ENCODE data around the gene ERP44.

The ERP44 gene

DNA sequence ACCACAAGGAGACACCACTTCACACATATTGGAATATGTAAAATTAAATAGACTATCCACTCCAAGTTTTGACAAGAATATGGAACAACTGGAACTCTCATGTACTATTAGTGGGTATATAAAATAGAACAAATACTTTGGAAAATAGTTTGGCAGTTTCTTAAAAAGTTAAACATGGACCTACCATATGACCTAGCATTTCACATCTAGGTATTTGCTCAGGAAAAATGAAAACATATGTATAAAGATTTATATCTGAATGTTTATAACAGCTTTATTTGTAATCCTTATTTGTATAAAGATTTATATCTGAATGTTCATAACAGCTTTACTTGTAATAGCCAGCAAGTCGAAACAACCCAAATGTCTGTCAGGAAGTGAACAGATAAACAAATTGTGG lies 49.2 kb downstream of the ERP44 start:
- TF ChIP-seq, protein P1, sequence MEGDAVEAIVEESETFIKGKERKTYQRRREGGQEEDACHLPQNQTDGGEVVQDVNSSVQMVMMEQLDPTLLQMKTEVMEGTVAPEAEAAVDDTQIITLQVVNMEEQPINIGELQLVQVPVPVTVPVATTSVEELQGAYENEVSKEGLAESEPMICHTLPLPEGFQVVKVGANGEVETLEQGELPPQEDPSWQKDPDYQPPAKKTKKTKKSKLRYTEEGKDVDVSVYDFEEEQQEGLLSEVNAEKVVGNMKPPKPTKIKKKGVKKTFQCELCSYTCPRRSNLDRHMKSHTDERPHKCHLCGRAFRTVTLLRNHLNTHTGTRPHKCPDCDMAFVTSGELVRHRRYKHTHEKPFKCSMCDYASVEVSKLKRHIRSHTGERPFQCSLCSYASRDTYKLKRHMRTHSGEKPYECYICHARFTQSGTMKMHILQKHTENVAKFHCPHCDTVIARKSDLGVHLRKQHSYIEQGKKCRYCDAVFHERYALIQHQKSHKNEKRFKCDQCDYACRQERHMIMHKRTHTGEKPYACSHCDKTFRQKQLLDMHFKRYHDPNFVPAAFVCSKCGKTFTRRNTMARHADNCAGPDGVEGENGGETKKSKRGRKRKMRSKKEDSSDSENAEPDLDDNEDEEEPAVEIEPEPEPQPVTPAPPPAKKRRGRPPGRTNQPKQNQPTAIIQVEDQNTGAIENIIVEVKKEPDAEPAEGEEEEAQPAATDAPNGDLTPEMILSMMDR (conservative IDR thresholded peaks at IDR 0.05; ENCODE audit: low read depth, low read length) = no peak
- no peak overlapping the region for H3K4me3 ChIP-seq (ENCODE audit: low read length)
- DNase-seq (ENCODE audit: low read depth) = no peak

DNA sequence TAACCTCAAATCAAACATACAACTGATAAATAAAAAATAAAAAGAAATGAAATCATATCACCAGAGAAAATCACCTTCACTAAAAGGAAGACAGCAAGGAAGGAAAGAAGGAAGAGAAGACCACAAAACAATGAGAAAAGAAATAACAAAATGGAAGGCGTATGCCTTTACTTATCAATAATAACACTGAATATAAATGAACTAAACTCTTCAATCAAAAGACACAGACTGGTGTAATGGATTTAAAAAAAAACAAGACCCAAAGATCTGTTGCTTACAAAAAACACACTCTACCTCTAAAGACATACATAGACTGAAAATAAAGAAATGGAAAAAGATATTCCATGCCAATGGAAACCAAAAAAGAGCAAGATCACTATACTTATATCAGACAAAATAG lies 60.3 kb downstream of the ERP44 start:
- DNase-seq (ENCODE audit: low read depth) = no peak
- no peak overlapping the region for H3K4me3 ChIP-seq (ENCODE audit: low read length)

DNA sequence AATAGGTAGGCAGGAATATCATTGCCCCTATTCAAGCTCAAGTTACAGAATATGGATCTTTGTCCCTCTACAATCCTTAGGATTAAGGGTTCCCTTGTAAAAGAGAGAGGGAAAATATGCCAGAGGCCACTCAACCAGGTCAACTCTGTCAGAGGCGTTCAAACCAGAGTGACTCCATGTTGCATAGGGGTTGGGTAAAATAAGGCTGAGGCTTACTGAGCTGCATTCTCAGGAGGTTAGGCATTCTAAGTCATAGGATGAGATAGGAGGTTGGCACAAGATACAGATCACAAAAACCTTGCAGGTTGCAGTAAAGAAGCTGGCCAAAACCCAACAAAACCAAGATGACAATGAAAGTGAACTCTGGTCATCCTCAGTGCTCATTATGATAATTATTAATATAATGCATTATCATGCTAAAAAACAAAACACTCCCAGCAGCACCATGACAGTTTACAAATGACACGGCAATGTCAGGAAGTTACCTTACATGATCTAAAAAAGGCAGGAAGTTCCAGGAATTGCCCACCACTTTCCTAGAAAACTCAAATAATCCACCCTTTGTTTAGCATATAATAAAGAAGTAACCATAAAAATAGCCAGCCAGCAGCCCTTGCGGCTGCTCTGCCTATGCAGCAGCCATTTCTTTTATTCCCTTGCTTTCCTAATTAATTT lies 64.8 kb downstream of the ERP44 start:
- TF ChIP-seq, protein P1 (conservative IDR thresholded peaks at IDR 0.05; ENCODE audit: low read depth, low read length) = no peak
- no peak overlapping the region for H3K4me3 ChIP-seq (ENCODE audit: low read length)
- no peak for DNase-seq (ENCODE audit: low read depth)

More for the DNA sequence above, 60.3 kb downstream of the ERP44 start:
- TF ChIP-seq, protein P1 (conservative IDR thresholded peaks at IDR 0.05; ENCODE audit: low read depth, low read length) = no peak

DNA sequence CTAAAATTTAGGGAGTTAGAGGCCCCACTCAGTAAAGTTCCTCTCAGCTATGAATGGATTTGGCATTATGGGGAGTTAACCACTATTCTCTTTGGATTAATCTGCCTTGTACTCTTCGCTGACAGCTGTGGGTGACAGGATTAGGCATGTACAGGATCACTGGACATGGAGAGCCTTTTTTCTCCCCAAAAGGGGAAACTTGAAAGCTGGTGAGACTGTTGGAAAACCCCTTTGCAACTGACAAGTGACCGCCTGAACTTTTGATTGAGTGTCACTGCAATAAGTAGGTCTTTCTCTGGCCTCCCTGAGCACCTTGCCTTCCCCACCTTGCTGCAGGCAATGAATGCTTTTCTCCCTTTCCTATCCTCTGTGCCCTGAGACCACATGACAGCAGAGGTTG lies 68.3 kb downstream of the ERP44 start:
- TF ChIP-seq, protein P1 (conservative IDR thresholded peaks at IDR 0.05; ENCODE audit: low read depth, low read length) = no peak
- no peak overlapping the region for H3K4me3 ChIP-seq (ENCODE audit: low read length)
- no peak for DNase-seq (ENCODE audit: low read depth)

DNA sequence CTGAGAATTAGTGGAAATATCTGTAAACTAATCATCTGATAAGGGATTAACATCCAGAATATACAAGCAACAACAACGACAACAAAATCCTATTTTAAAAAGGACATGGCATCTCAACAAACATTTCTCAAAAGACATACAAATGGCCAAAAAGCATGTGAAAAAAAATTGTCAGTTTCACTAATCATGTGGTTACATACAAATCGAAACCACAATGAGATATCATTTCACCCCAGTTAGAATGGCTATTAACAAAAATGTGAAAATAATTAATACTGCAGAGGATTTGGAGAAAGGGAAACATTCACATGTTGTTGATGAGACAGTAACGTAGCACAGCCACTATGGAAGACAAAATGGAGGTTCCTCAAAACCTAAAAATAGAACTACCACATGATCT lies 69.5 kb downstream of the ERP44 start:
- TF ChIP-seq, protein P1 (conservative IDR thresholded peaks at IDR 0.05; ENCODE audit: low read depth, low read length) = no peak
- no peak overlapping the region for H3K4me3 ChIP-seq (ENCODE audit: low read length)
- DNase-seq (ENCODE audit: low read depth) = no peak

DNA sequence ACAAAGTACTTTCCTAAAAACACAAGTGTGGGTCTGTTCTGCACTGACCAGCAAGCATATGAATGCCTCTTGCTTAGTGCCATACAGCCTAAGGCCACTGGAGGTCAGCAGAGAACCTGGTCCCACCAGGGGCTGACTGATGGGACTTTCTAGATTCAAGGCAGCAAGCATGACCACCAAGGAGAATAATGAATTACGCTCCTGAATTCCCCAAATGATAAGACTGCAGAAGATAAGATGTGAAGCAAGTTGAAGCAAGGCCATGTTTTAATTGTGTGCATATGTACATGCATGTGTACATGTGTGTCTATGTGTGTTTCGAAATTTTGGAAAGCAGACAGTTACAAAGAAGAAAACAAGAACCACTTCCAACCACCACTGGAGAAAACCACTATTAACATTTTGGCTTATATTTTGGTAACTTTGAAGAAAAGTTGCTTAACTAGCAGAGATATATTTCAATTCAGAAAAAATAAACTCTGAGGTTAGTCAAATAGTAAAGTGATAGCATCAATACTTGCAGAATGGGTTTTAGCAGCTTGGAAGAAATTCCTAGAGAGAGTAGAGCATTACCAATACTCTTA lies 70.5 kb downstream of the ERP44 start:
- TF ChIP-seq, protein P1 (conservative IDR thresholded peaks at IDR 0.05; ENCODE audit: low read depth, low read length) = peak; percentile 99
- H3K4me3 ChIP-seq (ENCODE audit: low read length) = no peak overlapping the region
- DNase-seq (ENCODE audit: low read depth) = peak; percentile 26

DNA sequence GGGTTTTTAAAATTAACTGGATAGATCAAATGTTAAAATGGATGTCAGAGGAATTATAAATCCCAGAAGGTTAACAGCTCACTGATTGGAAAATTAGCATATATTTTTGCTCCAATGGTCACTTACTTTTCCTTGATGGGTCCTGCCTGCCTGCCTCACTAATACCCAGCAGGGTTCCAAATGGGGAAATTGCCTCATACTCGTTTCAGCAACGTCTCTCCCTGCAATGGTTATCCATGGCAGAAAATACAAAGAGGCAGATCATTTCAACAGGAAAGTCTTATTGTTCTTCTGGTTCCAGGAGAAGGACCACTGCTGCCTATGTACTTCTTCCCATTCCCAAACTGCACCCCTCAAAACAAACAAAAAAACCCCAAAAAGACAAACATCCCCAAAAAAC lies 71.3 kb downstream of the ERP44 start:
- H3K4me3 ChIP-seq (ENCODE audit: low read length) = no peak overlapping the region
- TF ChIP-seq, protein P1 (conservative IDR thresholded peaks at IDR 0.05; ENCODE audit: low read depth, low read length) = no peak

More for the DNA sequence above, 71.3 kb downstream of the ERP44 start:
- DNase-seq (ENCODE audit: low read depth) = no peak
